Duodenal mucosa (tissue), 2 donors: ENCODE measurements around the gene ST7.

Experiments used
- H3K27ac ChIP-seq: one replicate; pipeline ENCODE4 v1.7.0; 2013; ENCODE audit warnings: low read depth, low read length
- H3K27me3 ChIP-seq, 2 donors: one replicate each; pipeline ENCODE4 v1.7.0; 2013; ENCODE audit warnings: low read length in 2 of 2, control low read depth in 1 of 2; ENCODE audit not compliant: insufficient read depth in 2 of 2, control insufficient read depth in 1 of 2
- H3K36me3 ChIP-seq, 2 donors: one replicate each; pipeline ENCODE4 v1.7.0; 2013; ENCODE audit warnings: low read length in 2 of 2, control low read depth in 1 of 2; ENCODE audit not compliant: insufficient read depth in 2 of 2, control insufficient read depth in 1 of 2
- H3K4me1 ChIP-seq, 2 donors: one replicate each; pipeline ENCODE4 v1.7.0; 2013; ENCODE audit warnings: low read length in 2 of 2, control low read depth in 1 of 2; ENCODE audit not compliant: insufficient read depth in 2 of 2, control insufficient read depth in 1 of 2
- H3K4me3 ChIP-seq, 2 donors: one replicate each; pipeline ENCODE4 v1.7.0; 2013; ENCODE audit warnings: low read length in 2 of 2, low read depth in 1 of 2
- H3K9ac ChIP-seq, 2 donors: one replicate each; pipeline ENCODE4 v1.7.0; 2013; ENCODE audit warnings: low read length in 2 of 2, low read depth in 1 of 2
- H3K9me3 ChIP-seq, 2 donors: one replicate each; pipeline ENCODE4 v1.7.0; 2013; ENCODE audit warnings: low read length in 2 of 2, control low read depth in 1 of 2; ENCODE audit not compliant: control insufficient read depth in 1 of 2

The ST7 gene

DNA sequence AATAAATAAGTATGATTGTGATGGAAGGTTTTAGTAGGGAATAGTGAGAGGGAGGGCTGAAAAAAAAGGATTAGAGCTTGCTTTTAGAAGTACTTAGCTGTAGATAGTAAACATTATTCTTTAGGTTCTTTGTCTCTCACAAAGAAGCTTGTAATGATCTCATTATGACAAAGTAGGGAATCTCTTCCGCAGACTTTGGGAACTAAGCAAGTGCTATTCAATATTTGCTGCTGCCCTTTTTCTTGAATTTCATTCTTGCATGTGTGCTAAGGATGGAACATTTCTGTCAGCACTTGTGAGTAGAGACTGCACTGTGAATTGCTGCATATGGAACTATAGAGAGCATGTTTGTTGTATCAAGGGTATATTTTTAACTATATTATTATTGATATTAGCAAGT, 173.4 kb downstream of the ST7 start:
- peaks cover 5 to 12% of the 10 kb centered on the region in 2 donors for H3K4me1 ChIP-seq
- H3K36me3 ChIP-seq, result no peaks in the 10 kb centered on the region
- H3K9ac ChIP-seq, result no peak overlapping the region
- no peak overlapping the region for H3K4me3 ChIP-seq
- H3K27ac ChIP-seq, result no peak overlapping the region
- H3K27me3 ChIP-seq, result no peaks in the 10 kb centered on the region
- H3K9me3 ChIP-seq, result no peaks in the 10 kb centered on the region

DNA sequence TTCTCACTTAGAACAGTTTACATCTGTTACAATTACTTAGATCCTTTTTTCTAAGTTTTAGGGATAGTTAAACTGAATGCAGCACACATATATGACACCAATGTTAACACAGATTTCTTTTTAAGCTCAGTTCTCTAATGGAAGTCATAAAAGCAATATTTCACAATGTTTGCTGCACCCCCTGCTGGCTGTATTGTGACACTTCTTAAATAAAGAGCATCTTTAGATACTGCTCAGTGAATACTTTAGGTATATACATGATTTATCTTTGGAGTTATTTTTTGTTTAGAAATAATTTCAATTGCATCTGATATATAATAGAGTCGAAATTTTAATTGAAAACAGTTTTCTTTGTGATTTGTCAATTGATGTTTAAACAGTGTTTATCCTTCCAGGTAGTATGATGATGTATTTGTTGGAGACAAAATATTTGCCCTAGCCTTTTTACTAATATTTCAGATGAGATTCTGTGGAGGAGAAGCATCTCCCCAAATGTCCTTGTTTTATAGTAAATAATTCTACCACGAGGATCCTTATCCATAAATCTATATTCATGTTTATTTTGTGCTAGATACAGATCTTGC, 174.4 kb downstream of the ST7 start:
- no peaks in the 10 kb centered on the region for H3K27me3 ChIP-seq
- no peak overlapping the region for H3K9ac ChIP-seq
- peaks cover 5 to 12% of the 10 kb centered on the region in 2 donors for H3K4me1 ChIP-seq
- H3K4me3 ChIP-seq, result no peak overlapping the region
- H3K9me3 ChIP-seq, result no peaks in the 10 kb centered on the region
- H3K27ac ChIP-seq, result no peak overlapping the region
- H3K36me3 ChIP-seq, result peaks cover 0 to 2% of the 10 kb centered on the region in 2 donors

GRCh38 chr7:117129521-117129955, 176.2 kb downstream of the ST7 start:
- no peak overlapping the region for H3K9ac ChIP-seq
- no peak overlapping the region for H3K4me3 ChIP-seq
- no peak overlapping the region for H3K27ac ChIP-seq
- H3K36me3 ChIP-seq, result peaks cover 3 to 4% of the 10 kb centered on the region in 2 donors
- H3K27me3 ChIP-seq, result no peaks in the 10 kb centered on the region
- H3K9me3 ChIP-seq, result no peaks in the 10 kb centered on the region
- peaks cover 2 to 6% of the 10 kb centered on the region in 2 donors for H3K4me1 ChIP-seq

GRCh38 chr7:117130262-117130661, 177.0 kb downstream of the ST7 start:
- H3K27me3 ChIP-seq, result no peaks in the 10 kb centered on the region
- peaks cover 3 to 4% of the 10 kb centered on the region in 2 donors for H3K36me3 ChIP-seq
- H3K9ac ChIP-seq, result no peak overlapping the region
- H3K4me1 ChIP-seq, result no peaks in the 10 kb centered on the region
- H3K27ac ChIP-seq, result no peak overlapping the region
- no peak overlapping the region for H3K4me3 ChIP-seq
- H3K9me3 ChIP-seq, result no peaks in the 10 kb centered on the region

DNA sequence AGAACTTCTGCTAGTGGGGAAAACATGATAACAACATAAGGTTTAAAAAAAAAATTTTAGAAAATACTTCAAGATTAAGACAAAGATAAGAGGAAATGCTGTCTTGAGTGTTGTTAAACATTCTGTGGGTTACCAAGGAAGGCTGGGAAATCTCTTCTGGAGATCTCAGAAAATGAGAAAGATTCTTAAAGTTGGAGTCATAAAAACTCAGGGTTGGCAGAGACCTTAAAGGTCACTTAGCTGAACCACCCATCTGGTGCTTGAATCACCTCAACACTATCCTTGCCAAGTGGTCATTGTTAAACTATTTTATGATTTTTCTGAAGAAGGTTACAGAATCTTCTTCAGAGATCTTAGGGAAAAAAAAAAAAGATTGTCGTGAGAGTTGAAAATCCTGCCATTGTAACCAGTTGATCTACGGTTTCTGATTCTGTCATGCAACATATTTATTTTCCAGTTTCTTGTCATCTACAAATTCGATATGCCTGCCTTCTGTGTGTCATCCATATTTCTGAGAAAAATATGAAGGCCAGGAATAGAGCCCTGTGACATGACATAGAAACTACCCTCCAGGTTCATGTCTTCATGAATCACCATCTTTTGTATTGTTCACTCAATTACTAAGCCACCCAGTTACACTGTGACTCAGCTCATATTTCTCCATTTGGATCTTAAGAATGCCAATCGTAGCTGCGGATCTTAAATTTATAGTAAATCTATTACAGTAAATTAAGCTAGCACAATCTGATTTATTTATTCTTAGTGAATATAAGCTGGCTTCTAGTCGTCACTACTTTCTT, 179.2 kb downstream of the ST7 start:
- no peak overlapping the region for H3K4me3 ChIP-seq
- no peak overlapping the region for H3K9ac ChIP-seq
- H3K27me3 ChIP-seq, result no peaks in the 10 kb centered on the region
- H3K9me3 ChIP-seq, result no peaks in the 10 kb centered on the region
- peaks cover 4 to 7% of the 10 kb centered on the region in 2 donors for H3K36me3 ChIP-seq
- no peak overlapping the region for H3K27ac ChIP-seq
- H3K4me1 ChIP-seq, result no peaks in the 10 kb centered on the region

- H3K9me3 ChIP-seq, result no peaks in the 10 kb centered on the region
- H3K36me3 ChIP-seq, result peaks cover 4 to 7% of the 10 kb centered on the region in 2 donors
- no peak overlapping the region for H3K9ac ChIP-seq
- no peaks in the 10 kb centered on the region for H3K27me3 ChIP-seq
- no peak overlapping the region for H3K27ac ChIP-seq
- no peaks in the 10 kb centered on the region for H3K4me1 ChIP-seq
- H3K4me3 ChIP-seq, result no peak overlapping the region
Measured at GRCh38 chr7:117133125-117133524, 179.8 kb downstream of the ST7 start.

DNA sequence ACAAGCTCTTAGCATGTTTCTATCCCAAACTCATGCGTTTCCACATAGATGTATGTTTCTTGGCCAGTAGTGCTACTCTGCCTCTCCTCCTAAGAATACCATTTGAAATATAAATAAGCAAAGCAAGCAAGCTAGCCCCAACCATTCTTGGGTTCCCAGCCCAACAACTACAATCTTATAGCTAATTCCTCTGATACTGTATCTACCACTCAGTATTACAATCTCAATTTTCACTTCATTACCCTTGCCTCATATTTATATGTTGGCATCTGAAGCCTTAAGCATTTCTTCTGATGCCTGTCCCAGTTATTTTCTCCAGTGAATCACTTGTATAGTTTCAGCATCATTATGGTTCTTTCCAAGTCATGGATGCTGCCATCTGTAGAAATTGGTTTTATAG, 181.1 kb downstream of the ST7 start:
- Histone ChIP-seq H3K36me3 (peaks cover 4 to 9% of the 10 kb centered on the region in 2 donors), H3K27me3 (no peaks in the 10 kb centered on the region), H3K9ac (no peak overlapping the region), H3K27ac (no peak overlapping the region), H3K4me1 (no peaks in the 10 kb centered on the region), H3K4me3 (no peak overlapping the region), H3K9me3 (no peaks in the 10 kb centered on the region)

DNA sequence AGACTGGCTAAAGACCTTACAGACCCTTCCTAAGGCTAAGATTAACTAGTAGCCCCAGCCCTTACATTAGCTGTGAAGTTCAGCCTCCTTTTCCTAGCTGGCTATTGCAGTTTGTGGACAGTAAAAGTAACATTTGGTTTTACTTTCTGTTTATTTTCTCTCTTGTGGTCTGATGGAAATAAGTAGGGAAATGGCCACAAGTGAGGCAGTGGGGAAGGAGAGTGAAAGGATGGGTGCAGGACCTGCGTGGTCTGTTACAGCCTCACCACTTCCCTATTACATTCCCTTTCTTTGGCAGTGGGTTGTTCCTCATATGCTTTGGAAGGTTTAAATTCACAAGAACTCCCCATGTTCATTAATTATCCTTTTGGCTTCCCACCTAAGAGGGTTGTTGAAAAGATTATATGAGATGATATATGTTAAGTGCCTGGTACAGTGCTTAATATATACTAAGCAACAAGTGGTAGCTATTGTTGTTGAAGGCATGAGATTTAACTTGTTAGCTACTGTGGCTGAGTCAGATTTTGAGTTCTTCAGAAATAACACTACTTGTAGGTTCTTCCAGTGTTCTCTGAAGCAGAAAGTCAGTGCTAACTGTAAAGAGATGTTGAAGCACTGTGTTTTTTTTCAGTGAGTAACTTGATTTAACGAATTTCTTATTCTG, 181.7 kb downstream of the ST7 start:
- Histone ChIP-seq H3K27me3 (no peaks in the 10 kb centered on the region), H3K36me3 (peaks cover 4 to 13% of the 10 kb centered on the region in 2 donors), H3K9ac (no peak overlapping the region), H3K9me3 (no peaks in the 10 kb centered on the region), H3K4me3 (no peak overlapping the region), H3K4me1 (no peaks in the 10 kb centered on the region), H3K27ac (no peak overlapping the region)

GRCh38 chr7:117135553-117135891, 182.2 kb downstream of the ST7 start:
- Histone ChIP-seq H3K27me3 (no peaks in the 10 kb centered on the region), H3K9me3 (no peaks in the 10 kb centered on the region), H3K36me3 (peaks cover 4 to 15% of the 10 kb centered on the region in 2 donors), H3K4me1 (no peaks in the 10 kb centered on the region), H3K9ac (no peak overlapping the region), H3K4me3 (no peak overlapping the region), H3K27ac (no peak overlapping the region)

DNA sequence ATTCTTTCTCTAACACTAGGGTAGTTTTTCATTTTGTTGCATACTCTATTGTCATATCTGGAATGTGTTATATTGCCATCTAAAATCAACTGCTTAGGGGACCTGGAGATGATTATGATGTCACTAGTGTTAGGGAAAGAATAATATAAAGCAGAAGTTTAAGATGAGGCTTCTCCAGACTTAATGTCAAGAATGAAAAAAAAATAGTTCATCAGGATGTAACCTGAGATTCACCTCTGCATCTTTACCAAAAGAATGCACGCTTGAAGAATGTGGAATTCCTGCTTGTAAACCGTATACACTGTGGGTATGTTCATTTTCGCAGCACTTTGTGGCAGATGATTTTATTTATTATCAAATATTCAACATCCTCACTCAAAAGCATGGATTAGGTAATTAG, 184.6 kb downstream of the ST7 start:
- Histone ChIP-seq H3K4me1 (no peaks in the 10 kb centered on the region), H3K27ac (no peak overlapping the region), H3K9me3 (no peaks in the 10 kb centered on the region), H3K27me3 (no peaks in the 10 kb centered on the region), H3K36me3 (peaks cover 4 to 13% of the 10 kb centered on the region in 2 donors), H3K9ac (no peak overlapping the region), H3K4me3 (no peak overlapping the region)
